ENCODE results near the gene ANO4. TPM values are rescaled to one million over a fixed set of nuclear protein-coding genes. Genes with fewer than 3 reads are reported as not detected.

Gene ANO4
- total RNA-seq, 1 experiment from 2014 or later, result not detected

- DNase-seq (ENCODE audit: extremely low read depth, low read depth), result no peak
Measured at GRCh38 chr12:100800723-100801122, 6.1 kb downstream of the ANO4 start.

GRCh38 chr12:100801320-100801719 is 6.7 kb downstream of the ANO4 start:
- no peak for DNase-seq (ENCODE audit: extremely low read depth, low read depth)

GRCh38 chr12:100808777-100809176 is 14.2 kb downstream of the ANO4 start:
- DNase-seq (ENCODE audit: extremely low read depth, low read depth), result no peak

- no peak for DNase-seq (ENCODE audit: extremely low read depth, low read depth)
Measured at GRCh38 chr12:100820314-100820713, 25.7 kb downstream of the ANO4 start.

GRCh38 chr12:100823963-100824362 is 29.4 kb downstream of the ANO4 start:
- DNase-seq (ENCODE audit: extremely low read depth, low read depth), result no peak

- no peak for DNase-seq (ENCODE audit: extremely low read depth, low read depth)
Measured at GRCh38 chr12:100824476-100824875, 29.9 kb downstream of the ANO4 start.

DNA sequence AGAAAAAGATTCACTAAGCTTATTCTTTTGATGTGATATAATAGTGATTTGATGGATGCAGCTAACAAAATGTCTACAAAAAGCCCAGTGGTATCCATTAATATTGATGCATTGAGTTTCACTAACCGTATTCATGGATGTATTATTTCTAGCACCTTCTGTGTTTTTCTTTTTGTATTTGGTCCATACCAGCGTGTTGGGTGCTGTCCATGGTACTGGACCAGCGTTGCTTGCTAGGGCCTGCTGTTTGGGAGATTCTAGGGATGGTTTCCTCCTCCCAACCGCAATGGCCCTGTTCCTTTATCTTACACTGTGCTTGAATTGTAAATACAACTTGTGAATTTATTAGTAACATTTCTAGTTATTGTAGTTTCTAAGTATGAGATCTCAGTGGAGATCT is 31.7 kb downstream of the ANO4 start:
- DNase-seq (ENCODE audit: extremely low read depth, low read depth), result peak; percentile 27

DNA sequence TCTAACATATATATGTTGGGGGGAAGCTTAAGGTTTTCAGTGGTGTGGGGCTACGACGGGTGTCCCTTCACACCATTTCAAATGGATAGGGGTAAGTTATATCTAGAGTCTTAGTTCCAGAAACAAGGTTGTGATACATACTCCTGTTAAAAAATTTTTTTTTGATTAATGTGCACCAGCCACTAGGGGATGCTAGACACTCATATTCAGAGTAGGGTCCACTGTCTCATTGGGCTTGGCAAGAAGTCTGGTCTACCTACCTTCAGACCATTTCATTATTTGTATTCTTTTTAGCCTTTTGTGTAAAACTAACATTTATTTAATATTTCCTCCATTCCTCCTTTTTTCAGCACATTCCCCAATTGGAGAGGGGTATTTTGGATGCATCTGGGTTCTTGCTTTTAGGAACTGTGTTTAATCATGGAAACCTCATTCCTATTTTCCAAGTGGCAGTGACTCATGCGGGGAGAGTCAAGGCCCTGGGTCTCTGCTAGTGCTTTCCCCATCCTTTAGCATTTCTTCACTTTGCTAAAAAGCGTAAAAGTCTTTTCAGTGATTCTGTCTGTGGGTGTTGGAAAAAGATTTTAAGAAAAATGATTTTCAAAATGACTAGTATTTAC is 33.4 kb downstream of the ANO4 start:
- DNase-seq (ENCODE audit: extremely low read depth, low read depth), result peak; percentile 18

DNA sequence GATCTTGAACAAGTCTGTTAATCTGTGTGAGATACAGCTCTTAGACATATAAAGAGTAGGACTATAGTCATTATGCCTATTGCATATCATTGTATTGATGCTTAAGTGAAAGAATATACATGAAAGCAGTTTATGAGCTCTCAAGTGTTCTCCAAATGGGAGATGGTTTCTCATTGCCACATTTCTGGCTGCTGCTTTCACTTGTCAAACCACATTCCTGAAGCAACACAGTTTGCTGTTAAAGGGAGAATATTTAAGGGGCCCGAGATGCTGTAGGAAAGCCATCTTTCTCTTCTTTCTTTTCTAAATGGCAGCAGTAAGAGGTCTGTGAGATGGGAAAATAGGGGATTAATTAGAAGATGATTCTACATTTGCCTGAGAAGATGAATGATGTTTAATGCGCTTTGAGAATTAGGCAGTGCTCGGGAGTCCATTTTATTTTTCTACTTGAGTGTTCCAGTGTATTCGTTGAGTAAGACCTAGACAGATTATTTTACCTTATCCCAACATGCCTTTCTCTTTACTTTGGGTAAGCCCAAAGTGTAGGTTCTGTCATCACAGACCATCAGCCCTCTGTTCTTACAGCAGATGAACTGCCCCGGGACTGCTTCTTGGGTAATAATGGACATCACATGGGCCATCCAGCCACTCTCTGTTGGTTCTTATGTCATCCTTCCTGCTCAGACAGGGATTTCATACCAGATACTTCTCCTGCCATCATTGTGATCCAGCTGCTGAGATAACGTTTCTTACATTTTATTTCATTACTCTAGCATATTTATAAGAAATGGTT is 35.6 kb downstream of the ANO4 start:
- DNase-seq (ENCODE audit: extremely low read depth, low read depth), result no peak

GRCh38 chr12:100833282-100833681 is 38.7 kb downstream of the ANO4 start:
- no peak for DNase-seq (ENCODE audit: extremely low read depth, low read depth)

GRCh38 chr12:100840748-100841147 is 46.2 kb downstream of the ANO4 start:
- DNase-seq (ENCODE audit: extremely low read depth, low read depth), result no peak

DNA sequence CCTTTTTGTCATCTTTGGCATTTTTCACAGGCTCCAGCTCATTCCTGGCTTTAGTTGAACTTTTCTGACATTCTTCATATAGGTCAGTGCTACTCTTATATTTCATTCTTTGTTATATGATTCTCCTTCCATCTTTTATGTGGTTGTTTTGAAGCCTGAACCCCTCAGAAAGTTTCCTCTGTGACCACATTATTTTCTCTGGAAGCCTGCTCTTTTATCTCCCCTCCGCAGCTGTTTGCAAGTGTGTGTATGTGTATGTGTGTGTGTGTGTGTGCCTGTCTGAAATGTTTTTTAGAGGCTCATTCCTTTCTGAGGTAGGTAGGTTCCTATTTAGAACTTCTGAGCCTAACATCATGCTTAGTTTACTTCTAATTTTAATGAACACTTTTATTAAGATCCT is 47.6 kb downstream of the ANO4 start:
- no peak for DNase-seq (ENCODE audit: extremely low read depth, low read depth)

GRCh38 chr12:100843061-100843460 is 48.5 kb downstream of the ANO4 start:
- no peak for DNase-seq (ENCODE audit: extremely low read depth, low read depth)

- DNase-seq (ENCODE audit: extremely low read depth, low read depth), result no peak
Measured at GRCh38 chr12:100845095-100845494, 50.5 kb downstream of the ANO4 start.

DNA sequence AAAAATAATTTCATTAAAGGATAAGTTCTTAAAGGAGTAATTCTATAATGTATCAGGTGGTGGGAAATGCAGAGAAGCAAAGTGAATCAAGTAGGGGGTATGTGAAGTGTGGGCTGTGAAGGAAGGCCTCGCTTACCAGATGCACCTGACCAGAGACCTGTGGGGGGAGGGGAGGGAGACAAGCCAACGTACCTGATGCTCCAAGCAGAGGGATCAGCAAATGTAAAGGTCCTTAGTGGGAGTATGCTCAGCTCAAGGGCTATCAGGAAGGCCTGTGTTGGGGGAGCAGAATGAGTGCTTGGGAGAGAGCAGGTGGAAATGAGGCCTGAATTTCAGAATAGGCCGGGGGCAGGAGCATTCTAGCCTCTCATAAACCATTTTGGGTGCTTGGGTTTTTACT is 57.1 kb downstream of the ANO4 start:
- no peak for DNase-seq (ENCODE audit: extremely low read depth, low read depth)

DNA sequence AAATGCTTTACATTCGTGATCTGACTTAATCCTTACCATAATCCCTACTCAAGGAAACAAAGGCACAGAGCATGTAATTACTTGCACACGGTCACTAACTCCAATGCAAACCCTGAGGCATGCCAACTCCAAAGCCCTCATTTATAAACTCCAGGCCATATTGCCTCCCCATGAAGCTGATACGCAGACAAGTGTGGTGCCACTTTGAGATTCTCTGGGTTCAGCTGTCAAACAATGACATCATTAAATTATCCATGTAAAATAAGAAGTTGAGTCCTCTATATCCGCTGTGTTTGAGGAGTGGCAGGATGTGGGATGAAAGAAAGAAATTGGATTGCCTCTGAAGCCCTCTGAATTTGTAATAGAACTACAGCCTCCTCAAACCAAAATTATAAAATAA is 62.8 kb downstream of the ANO4 start:
- DNase-seq (ENCODE audit: extremely low read depth, low read depth), result no peak

DNA sequence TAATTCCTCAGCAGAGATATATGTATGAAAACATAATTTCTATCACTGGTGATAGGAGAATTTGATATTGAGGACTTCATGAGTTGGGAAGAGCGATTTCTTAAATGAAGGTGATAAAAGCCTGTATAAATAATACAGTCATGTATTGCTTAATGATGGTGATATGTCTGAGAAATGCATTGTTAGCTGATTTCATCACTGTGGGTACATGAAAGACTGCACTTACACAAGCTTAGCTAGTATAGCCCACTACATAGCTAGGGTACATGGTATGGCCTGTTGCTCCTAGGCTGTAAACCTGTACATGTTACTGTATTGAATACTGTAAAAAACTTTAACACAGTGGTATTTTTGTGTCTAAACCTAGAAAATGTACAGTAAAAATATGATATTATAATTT is 63.4 kb downstream of the ANO4 start:
- DNase-seq (ENCODE audit: extremely low read depth, low read depth), result no peak

GRCh38 chr12:100858656-100859055 is 64.1 kb downstream of the ANO4 start:
- DNase-seq (ENCODE audit: extremely low read depth, low read depth), result no peak

- DNase-seq (ENCODE audit: extremely low read depth, low read depth), result no peak
Measured at GRCh38 chr12:100859063-100859627, 64.6 kb downstream of the ANO4 start.

GRCh38 chr12:100860611-100861010 is 66.0 kb downstream of the ANO4 start:
- DNase-seq (ENCODE audit: extremely low read depth, low read depth), result no peak

DNA sequence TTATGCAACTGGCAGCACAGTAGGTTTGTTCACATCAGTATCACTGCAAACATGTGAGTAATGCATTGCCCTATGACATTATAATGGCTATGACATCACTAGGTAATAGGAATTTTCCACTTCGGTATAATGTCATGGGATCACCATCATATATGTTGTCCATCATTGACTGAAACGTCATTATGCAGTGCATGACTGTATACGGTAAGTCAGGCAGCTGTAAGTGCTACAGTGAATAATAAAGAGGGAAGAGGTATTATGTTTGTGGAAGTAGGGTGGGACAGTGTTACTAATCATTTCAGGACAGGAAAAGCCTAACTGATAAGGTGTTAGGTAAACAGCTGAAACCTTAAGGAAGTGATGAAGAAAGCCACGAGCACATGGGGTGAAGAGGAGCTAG is 68.1 kb downstream of the ANO4 start:
- DNase-seq (ENCODE audit: extremely low read depth, low read depth), result no peak

GRCh38 chr12:100864366-100864765 is 69.8 kb downstream of the ANO4 start:
- DNase-seq (ENCODE audit: extremely low read depth, low read depth), result no peak
